Stimulated activated CD8-positive, alpha-beta memory T cell treated with anti-CD3 and anti-CD28 coated beads, Interleukin-2, amount 100 ng/mL, for 48 hours (primary cell): ENCODE data around the gene SSC5D.

ENCODE experiments used
- DNase-seq, 2 donors: peaks; one replicate each; pipeline ENCODE4 v3.0.0-alpha.2; 2020; ENCODE audit warnings: low read depth in 2 of 2

The SSC5D gene

DNA sequence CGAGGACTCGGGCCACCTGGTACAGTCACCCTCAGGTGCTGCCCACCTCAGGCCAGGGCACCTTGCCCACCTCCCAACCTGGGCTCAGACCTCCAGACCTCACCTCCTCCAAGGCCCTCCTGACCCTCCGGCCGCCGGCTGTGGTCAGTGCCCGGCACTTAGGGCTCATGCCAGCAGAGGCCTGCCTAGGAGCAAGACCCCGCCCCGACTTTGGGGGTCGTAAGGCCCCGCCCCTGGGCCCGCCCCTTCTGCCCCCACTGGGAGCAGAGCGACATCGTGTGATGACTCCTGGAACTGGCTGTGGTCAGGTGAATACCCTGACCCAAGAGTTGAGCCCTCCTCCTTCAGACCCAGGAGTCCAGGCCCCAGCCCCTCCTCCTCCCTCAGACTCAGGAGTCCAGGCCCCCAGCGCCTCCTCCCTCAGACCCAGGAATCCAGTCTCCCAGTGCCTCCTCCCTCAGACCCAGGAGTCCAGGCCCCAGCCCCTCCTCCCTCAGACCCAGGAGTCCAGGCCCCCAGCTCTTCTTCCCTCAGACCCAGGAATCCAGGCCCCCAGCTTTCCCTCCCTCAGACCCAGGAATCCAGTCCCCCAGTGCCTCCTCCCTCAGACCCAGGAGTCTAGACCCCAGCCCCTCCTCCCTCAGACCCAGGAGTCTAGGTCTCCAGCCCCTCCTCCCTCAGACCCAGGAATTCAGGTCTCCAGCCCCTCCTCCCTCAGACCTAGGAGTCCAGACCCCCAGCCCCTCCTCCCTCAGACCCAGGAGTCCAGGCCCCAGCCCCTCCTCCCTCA is 48.9 kb downstream of the SSC5D start, which contains the start of gene SBK2:
TSS of gene SBK2 (minus strand) at position 183 of the 790 bp plus-strand sequence. CDS start 839 bp downstream, outside the sequence.
- DNase-seq: no peak

DNA sequence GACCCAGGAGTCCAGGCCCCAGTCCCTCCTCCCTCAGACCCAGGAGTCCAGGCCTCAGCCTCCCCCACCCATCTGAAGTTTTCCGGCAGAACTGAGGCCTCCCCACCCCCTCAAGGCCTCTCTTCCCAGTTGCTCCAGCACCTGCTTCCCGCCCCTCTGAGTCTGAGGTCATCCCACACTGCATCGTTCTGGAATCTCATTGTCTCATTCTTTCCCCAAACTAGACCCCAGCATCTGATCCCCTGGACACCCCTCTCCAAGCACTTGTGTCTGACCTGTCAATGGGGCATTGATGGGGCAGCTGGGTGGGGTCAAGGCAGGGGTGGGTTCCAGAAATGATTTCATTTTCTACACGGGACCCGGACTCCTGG is 49.5 kb downstream of the SSC5D start:
- DNase-seq: no peak

DNA sequence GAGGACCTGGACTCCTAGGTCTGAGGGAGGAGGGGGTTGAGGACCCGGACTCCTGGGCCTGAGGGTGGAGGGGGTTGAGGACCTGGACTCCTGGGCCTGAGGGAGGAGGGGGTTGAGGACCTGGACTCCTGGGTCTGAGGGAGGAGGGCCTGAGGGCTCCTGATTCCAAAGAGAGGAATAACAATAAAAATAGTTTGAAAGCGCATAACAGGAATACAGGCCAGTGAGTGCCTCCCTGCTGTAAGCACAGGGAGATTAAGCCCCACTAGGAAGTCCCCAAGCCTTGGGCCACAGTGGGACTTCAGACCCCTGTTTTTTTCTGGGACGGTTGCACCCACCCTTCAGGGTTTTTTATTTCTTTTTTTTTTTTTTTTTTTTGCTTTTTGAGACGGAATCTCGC is 49.9 kb downstream of the SSC5D start:
- DNase-seq: no peak

DNA sequence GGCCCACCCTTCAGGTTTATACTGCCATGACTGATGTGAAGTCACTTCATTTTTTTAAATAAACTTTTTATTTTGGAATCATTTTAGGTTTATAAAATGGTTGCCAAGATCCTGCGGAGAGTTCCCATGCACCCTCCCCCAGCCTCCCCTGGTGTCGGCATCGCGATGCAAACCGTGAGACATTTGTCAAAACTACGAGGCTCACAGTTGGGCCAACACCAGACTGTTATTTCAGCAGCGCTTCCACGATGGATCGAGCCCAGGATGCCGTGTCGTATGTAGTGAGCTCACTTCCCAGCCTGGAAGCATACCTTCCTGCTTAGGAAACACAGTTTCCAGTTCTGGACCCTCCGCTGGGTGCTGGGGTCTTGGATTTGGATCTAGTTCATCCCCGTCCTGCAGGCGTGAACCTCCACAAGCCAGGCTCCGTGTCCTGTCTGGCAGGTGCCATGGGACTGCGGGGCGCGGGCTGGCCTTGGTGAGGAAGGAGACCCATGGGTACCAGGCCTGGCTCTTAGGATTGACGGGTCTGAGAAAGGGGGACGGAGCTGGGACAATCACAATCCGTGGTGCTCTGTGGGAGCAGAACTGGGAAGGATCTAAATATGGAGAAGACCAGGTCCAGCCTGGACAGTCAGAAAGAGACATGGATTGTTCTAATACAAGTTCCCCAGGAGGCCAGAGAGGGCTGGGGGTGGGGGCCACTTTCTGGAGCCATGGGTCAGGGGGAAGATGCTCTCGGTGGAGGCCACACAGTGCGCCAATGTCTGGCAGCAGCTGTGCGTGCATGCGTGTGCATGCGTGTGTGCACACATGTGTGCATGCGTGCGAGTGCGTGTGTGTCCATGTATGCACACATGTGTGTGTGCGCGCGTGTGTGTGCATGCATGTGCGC is 51.1 kb downstream of the SSC5D start:
- DNase-seq: no peak

DNA sequence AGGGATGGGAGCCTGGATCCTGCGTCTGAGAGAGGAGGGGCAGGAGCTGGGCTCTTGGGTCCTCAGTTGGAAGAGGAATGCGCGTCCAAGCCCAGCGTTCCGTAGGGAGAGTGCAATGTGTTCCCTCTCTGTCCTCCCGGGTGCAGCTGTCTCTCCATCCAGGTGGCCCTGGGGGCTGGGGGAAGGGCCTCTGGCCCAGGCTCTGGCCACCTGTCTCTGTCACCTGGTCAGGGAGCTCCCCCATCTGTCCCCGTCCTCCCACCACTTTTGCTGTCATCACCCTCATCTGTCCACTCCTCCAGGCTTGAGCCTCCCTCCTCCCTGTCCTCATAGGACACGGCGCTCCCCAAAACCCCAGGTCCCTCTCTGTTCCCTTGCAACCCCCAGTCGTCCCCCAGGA is 52.4 kb downstream of the SSC5D start:
- DNase-seq: no peak

DNA sequence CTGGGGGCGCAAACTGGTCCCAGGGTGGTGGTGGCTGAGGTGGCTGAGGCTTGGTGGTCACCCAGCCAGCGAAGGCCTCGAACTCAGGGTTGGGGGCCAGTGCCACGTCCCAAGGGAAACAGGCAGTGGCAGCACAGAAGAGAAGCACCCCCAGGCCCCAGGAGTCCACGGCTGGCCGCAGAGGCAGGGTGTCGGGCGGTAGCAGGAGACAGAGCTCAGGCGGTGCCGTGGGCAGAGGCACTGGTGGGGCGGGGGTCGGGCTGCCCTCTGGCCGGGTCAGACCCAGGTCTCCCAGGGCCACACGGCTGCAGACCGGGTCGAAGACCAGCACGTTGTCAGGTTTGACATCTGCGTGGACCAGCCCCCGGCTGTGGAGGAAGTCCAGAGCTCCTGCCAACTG is 52.9 kb downstream of the SSC5D start:
- no peak for DNase-seq

DNA sequence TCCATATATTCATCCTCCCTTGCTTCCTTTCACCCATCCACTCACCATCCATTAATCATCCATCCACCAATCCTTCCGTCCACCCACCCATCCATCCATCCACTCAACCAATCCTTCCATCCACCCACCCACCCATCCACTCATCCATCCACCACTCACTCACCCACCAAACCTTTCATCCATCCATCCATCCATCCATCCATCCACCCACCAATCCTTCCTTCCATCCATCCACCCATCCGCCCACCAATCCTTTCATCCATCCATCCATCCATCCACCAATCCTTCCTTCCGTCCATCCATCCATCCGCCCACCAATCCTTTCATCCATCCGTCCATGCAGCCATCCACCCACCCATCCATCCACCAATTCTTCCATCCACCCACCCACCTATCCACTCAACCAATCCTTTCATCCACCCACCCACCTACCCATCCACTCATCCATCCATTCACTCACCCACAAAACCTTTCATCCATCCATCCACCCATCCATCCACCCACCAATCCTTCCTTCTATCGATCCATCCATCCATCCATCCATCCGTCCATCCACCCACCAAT is 54.1 kb downstream of the SSC5D start:
- DNase-seq: no peak

DNA sequence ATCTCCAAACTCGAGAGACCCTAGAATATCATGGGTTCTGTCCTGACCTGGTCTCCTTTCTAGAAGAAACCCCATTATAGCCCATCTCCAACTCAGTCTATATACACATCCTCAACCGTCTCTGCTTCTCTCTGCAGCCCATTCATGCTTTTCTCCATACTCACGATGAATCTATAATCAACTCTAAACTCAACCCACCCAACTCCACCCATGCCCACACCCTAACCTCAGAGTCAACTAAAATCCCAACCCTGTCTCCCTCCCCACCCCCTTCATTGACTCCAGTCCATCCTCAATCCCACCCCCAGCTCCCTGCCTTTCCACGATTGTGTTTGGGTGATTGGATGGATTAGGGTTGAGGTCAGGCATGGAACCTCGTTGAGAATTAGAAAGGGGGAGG is 55.3 kb downstream of the SSC5D start:
- no peak for DNase-seq

DNA sequence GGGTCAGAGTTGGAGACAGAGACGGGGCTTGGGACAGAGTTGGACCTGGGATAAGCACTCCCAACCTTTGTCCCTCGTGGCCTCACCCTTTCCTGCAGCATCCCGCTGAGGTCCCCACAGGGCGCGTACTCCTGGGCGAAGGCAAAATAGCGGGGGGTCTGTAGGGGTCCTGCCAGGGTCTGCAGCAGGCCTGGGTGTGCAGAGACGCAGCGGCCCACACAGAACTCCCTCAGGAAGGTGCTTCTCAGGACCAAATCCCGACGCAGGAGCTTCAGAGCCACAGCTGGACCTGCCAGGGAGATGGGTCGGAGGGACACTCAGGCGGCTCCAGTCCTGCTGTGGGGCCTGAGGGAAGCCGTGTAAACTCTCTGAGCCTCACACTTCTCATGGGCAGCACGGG is 55.8 kb downstream of the SSC5D start:
- DNase-seq: no peak

DNA sequence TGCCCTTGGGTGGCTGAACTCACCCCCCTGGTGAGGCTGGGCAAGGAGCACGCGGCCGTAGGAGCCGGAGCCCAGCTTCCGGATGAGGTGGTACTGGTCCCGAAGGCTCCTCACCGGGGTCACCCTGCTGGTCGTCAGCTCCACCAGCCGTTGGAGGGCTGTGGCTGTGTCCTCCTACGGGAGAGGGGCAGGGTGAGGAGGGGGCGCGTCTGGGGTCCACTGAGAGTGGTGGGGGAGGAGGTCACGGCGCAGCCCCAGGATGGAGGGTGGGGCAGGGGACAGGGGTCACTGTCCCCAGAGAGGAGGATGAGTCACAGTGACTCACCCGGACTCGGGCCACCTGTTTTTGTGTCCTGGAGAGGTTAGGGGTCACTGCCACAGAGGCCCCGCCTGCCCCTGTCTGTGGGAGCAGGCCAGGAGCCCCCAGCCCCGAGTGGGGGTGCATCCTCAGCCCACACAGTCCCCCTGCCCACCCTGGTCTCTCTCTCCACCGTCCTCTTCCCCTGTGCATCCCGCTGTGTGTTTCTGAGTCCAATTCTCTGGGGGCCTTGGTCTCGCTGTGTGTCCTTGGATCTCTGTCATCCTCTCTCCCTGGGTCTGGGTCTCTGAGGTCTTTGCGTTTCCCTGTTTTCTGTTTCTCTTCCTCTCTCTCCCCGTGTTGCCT is 56.7 kb downstream of the SSC5D start:
- no peak for DNase-seq

DNA sequence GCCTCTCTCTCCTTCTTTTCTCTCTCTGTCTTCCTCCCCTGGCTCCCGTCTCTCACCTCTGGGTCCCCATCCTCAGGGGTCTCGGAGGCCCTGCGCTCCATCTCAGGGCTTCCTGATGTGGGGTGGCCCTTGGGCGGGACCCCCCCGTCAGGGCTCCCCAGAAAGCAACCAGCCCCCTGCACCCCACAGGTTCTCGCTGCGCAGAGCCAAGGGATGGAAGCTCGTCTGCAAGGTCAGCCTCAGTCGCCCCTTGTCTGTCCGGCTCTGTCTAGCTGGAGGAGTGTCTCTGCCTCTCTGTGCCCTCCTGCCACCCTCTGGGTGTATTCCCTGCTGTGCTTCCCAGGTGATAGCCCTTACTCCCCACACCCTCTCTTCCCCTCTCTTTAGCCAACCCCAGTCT is 57.2 kb downstream of the SSC5D start, which contains the start of gene SBK3:
TSS of gene SBK3 (minus strand) at position 101 of the 400 bp plus-strand sequence. CDS start at position 101, 0 bp downstream.
- DNase-seq: no peak

DNA sequence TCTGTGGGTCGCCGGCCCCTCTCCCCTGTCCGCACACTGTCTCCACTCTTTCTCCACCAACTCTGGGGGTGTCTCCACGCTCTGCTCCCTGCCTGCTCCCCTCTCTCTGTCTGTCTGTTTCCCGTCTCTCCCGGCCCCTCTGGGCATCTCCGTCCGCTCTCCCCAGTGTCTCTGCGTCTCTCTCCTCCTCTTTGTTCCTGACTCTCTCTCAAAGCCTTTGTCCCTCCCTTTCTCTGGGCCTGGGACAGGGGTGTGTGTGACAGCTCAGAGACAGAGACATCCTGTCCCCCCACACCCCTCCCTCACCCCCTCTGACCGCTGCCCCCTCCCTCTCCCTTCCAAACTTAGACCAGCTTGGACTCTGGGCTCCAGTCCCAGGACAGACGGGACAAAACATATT is 57.8 kb downstream of the SSC5D start:
- DNase-seq: no peak

DNA sequence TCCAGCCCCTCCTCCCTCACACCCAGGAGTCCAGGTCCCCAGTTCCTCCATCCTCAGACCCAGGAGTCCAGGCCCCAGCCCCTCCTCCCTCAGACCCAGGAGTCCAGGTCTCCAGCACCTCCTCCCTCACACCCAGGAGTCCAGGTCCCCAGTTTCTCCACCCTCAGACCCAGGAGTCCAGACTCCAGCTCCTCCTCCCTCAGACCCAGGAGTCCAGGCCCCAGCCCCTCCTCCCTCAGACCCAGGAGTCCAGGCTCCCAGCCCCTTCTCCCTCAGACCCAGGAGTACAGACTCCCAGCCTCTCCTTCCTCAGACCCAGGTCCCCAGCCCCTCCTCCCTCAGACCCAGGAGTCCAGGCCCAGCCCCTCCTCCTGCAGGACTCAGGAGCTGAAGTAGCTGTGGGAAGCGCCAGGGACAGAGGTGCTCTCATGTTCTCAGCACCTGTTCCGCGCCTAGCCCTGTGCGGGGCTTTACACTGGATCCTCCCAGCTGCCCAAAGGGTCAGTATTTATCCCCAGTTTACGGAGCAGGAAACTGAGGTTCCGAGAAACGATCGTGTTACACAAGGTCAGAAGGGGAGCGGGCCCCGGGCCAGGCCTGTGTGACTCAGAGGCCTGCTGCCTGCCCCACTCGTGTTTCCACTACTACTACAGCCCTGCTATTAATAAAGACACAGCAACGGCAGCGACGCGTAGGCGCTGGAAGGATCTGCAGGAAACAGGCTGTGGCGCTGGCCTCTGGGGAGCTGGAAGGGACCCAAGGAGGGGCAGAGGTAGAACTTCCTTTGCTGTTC is 58.8 kb downstream of the SSC5D start:
- no peak for DNase-seq

DNA sequence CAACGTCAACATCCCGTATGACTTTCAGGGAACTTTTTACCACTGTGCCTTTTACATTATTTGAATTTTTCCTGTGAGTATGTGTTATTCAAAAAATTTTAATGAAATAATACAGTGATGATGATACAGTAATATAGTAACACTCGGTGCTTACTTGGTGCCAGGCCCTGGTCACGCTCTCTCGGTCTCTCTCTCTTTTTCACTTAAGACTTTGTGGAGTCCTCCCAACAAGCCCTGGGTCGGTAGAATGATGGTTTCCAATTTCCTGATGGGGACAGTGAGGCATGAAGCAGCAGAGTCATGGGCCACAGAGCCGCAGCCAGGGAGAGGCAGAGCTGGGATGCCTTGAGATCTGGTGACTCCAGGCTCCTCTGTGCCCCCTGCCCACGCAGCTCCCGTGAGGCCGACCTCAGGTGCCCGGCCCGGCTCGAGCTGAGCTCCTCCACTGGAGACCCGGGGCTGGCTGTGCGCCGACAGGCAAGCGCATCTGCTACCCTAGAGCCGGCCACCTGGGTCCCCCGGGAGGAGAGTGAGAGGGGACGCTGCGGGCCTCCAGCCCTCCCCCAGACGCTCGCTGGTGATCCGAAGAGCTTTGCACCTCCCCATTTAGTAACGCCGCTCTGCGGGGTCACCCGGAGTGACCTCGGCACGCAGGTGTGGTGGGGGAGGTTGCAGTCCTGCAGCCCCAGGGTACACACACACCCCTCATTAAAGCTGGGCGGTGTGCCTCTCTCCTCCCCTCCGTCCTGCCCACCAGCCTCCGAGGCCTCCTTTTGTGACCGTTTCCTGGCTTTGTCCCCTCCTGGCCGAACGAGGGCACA is 61.5 kb downstream of the SSC5D start:
- DNase-seq: no peak

DNA sequence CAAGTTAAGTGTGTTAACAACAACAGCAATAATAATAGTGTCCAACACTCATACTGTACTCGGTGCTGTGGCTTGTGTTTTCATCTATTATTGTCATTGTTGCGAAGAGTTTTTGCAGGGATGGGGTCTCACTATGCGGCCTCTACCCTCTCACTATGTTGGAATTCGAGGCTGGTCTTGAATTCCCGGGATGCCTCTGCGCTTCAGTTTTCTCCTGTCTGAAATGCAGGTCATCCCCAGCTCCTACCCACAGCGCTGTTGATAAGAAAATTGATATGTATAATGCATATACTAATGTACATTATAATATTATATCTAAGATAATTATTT is 62.0 kb downstream of the SSC5D start:
- DNase-seq: no peak

DNA sequence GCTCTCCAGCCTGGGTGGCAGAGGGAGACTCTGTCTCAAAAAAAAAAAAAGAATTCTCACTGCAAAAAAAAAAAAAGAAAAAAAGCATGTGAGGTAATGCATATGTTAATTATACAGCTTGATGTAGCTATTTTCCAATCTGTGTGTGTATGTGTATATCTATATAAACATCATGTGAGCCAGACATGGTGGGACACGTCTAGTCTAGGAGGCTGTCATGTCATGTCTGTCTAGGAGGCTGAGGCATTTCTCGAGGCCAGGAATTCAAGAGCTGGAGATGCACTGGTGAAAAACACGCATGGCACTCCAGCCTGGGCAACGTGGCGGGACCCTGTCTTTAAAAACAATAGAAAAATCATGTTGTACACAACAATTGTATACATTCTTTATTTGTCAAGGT is 64.0 kb downstream of the SSC5D start:
- DNase-seq: no peak

DNA sequence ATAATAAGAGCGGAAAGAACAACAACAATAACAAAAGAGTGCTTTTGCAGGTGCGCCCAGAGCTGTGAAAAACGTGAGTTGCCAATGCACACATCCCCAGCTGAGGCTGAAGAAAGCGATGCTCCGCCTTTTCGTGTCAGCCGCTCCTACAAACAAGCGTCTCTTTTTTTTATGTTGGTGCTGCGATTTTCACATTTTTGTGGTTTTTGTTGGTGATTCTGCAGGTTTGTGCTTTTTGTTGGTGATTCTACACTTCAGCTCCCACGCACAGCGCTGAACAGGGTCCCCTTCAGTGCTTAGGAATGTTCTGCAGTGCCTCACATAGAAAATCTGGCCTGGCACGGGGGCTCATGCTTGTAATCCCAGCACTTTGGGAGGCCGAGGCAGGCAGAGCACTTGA is 64.4 kb downstream of the SSC5D start:
- DNase-seq: no peak

DNA sequence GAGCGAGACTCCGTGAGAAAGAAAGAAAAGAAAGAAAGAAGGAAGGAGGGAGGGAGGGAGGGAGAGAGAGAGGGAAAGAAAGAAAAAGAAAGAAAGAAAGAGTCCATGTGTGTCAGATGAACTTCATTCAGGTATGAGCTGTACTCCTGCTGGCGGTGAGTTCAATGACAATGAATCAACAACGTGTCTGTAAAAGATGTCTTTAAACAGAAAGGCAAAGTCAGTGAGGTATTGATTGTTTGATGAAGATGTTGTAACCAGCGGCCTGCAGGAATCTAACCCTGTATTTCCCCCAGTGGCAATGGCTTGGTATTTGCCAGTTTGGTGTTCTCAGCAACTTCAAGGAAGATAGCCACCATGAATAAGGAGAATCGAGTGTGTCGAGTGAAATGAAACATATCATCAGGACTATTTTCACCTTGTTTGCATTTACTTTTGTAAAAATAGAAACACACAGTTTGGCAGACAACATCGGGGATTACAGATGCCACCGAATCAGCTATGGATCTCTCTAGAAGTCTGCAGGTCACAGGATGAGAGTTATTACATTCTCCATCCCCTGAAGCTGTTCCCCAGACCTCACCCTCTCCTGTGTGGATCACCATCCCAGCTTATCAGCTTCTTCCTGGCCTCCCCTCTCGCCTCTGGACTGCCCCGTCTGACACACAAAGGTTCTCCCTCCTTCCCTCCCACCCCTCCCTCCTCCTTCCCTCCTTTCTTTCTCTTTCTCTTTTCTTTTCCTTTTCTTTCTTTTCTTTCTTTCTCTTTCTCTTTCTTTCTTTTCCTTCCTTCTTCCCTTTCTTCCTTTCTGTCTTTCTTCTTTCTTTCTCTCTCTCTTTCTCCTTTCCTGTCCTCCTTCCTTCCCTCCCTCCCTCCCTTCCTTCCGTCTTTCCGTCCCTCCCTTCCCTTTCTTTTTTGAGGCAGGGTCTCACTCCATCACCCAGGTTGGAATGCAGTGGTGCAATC is 65.3 kb downstream of the SSC5D start:
- no peak for DNase-seq

DNA sequence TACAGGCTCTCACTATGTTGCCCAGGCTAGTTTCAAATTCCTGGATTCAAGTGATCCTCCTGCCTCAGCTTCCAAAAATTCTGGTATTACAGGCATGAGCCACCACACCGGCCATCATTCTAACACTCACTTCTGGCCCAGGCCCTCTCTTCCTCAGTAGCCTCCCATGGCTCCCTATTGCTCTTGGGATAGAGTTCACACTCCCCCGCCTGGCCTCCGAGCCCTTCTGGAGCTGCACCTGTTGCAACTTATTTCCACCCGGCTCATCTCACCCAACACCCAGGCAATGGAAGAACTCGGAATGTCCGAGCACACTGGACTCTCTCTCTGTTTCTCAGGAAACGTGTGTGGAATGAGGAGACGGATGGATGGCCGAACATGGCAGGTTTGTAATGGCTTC is 66.1 kb downstream of the SSC5D start:
- DNase-seq: no peak
